SK-N-MC (cell line): Measurements from ENCODE around the gene CRAT.

Experiments
- EZH2 ChIP-seq: fragments of 200-600 bp; sonication (generic); IDR thresholded peaks from one replicate; pipeline ENCODE4 v1.6.1; 2017; ENCODE audit warnings: antibody characterized with exemption
- POLR2AphosphoS5 ChIP-seq: IDR thresholded peaks from 2 replicates; pipeline ENCODE4 v1.6.1; 2012; ENCODE audit warnings: mild to moderate bottlenecking, low read depth, low read length, borderline replicate concordance

DNA sequence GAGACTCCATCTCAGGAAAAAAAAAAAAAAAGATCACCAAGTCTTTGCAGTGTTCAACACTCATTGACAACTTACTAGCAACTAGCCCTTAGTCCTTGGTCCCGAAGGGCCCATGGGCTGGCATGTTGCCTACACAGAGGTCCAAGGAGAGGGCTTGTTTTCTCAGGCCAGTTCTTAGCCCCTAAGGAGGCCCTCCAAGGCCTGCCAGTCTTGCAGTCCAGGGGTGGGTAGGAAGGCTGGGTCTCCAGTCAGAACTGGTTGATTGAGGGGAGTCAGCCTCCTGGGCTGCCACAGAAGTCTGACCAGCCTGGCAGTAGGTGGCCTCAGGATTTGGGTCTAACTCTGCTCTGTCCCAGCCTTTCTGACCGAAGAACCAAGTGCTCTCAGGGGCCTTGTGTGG is 34.7 kb upstream of the CRAT start:
- TF ChIP-seq EZH2 (no peak), POLR2AphosphoS5 (no peak)
